HepG2 (cell line): ENCODE results near the gene PID1.

Experiments
- HNRNPL ChIP-seq: fragments of 200-400 bp; formaldehyde crosslinking; IDR thresholded peaks from 2 replicates; pipeline ENCODE4 v1.6.1; 2017; ENCODE audit warnings: mild to moderate bottlenecking, low read depth, low read length
- PCBP1 ChIP-seq: fragments of 200-400 bp; formaldehyde crosslinking; IDR thresholded peaks from 2 replicates; pipeline ENCODE4 v1.6.1; 2017; ENCODE audit warnings: mild to moderate bottlenecking, low read depth, low read length, borderline replicate concordance
- TF ChIP-seq, protein P1 (sequence below): sonication (generic); formaldehyde crosslinking; IDR thresholded peaks from 2 replicates; pipeline ENCODE4 v1.5.0; 2020; ENCODE audit warnings: mild to moderate bottlenecking, missing genetic modification reagents, moderate library complexity

DNA sequence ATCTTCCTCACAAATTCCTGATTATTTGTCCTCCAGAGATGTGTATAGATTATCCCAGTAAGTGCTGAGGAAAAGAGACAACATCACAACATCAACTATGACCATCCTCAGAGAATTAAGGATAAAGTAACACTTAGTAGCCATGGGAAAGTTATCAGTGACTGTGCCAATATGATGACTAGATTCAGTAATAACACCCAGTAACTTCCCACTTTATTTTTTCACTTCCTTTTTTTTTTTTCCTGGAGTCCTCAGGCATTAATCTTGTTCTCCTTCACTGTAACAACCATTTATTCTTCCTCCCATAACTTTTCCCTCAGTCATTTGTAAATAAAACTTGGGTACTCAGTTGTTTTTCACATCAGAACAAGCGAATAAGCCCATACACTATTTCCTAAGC is 16.7 kb upstream of the PID1 start:
- TF ChIP-seq, protein P1, sequence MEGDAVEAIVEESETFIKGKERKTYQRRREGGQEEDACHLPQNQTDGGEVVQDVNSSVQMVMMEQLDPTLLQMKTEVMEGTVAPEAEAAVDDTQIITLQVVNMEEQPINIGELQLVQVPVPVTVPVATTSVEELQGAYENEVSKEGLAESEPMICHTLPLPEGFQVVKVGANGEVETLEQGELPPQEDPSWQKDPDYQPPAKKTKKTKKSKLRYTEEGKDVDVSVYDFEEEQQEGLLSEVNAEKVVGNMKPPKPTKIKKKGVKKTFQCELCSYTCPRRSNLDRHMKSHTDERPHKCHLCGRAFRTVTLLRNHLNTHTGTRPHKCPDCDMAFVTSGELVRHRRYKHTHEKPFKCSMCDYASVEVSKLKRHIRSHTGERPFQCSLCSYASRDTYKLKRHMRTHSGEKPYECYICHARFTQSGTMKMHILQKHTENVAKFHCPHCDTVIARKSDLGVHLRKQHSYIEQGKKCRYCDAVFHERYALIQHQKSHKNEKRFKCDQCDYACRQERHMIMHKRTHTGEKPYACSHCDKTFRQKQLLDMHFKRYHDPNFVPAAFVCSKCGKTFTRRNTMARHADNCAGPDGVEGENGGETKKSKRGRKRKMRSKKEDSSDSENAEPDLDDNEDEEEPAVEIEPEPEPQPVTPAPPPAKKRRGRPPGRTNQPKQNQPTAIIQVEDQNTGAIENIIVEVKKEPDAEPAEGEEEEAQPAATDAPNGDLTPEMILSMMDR (CRISPR knock-in tag) = no peak
- no peak for TF ChIP-seq HNRNPL
- no peak for TF ChIP-seq PCBP1
